Measurements from ENCODE around the gene CORIN.
A peak's percentile ranks its signal among the peaks of the same experiment; 100 is the strongest.

CORIN gene

GRCh38 chr4:47837908-47838294 lies at the start of gene CORIN:
TSS of gene CORIN (minus strand) at chr4:47838067. CDS start at chr4:47837949, 118 bp downstream.
- DNase-seq, result no peak

GRCh38 chr4:47882228-47882627 lies 44.4 kb upstream of the CORIN start:
- no peak for DNase-seq

DNA sequence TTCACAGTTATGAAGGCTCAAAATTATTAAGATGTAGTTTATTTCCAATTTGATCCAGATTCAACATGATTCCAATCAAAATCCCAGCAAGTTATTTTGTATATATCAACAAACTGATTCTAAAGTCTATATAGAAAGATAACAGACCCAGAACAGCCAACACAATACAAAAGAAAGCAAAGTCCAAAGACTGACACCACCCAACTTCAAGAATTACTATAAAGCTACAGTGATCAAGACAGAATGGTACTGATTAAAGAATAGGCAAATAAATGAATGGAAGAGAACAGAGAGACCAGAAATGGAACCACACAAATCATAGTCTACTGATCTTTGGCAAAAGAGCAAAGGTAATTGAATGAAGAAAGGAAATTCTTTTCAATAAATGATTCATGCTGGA lies 41.6 kb upstream of the CORIN start:
- DNase-seq, result no peak

- DNase-seq, result no peak
These were observed 39.1 kb upstream of the CORIN start for GRCh38 chr4:47876784-47877546.

GRCh38 chr4:47876310-47876709 lies 38.4 kb upstream of the CORIN start:
- no peak for DNase-seq

GRCh38 chr4:47873877-47874541 lies 36.1 kb upstream of the CORIN start:
- DNase-seq, result no peak

DNA sequence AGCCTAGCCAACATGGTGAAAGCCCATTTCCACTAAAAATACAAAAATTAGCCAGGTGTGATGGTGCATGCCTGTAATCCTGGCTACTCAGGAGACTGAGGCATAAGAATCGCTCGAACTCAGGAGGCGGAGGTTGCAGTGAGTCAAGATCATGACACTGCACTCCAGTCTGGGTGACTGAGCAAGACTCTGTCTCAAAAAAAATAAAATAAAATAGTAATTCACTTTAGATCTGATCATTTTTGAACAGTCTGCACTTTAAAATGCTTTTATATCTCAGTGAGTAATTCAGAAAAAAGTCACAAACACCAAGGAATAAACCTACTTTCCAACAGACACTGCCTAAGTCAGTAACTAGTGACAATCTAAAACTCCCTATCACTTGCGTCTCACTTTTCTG lies 25.6 kb upstream of the CORIN start:
- DNase-seq, result no peak

- DNase-seq, result no peak
These were observed 24.4 kb upstream of the CORIN start for GRCh38 chr4:47862297-47862696.

DNA sequence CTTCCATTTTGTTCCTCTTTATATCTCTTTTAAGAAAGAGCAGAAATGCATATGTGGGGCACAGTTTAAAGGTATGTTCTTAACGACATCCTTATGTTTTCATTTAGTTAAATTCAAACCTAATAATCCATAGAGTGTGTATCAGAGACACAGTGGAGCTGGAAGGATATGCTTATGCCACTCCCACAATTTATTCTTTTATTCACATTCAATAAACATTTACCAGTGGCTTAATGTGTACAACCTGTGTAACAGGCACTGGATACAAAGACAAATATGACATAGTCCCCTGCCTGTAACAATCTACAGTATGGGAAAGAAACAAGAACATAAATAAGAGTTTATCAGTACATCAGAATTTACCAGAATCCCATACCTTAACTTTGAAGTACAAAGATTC lies 22.4 kb upstream of the CORIN start:
- DNase-seq, result no peak

DNA sequence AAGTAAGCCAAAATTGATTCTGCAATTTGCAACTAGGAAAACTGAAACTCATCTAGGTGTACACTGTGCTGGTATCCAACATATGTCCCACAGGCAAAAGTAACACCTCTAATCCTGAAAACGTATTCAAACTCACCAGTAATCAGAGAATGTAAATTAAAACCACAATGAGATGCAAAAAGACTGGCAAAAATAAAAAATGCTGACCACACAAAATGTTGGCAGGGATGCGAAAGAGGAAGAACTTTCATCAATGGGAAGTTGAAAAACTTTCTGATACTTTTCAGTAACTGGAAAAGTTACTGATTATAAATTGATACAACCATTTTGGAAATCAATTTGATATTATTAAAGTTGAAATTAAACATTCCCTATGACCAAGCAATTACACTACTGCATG lies 20.1 kb upstream of the CORIN start:
- DNase-seq, result no peak

- no peak for DNase-seq
These were observed 18.8 kb upstream of the CORIN start for GRCh38 chr4:47856713-47857112.

DNA sequence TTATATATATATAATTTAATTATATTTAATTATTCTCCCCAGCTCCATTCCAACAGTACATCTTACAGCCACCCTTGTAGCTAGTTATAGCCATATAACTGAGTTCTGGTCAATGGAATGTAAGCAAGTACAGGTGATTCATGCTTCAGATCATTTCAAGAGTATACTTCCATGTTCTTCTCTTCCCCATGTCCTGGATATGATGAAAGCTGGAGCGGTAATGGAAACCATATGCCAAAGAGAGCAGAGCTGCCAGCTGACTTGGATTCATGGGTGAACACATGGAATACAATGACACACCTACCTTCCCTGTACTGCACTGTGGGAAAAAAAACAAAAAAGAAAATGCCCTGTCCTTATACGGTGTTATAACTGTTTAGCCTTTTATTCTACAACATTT lies 17.5 kb upstream of the CORIN start:
- no peak for DNase-seq

GRCh38 chr4:47852136-47852535 lies 14.3 kb upstream of the CORIN start:
- DNase-seq, result no peak

- DNase-seq, result no peak
These were observed 11.6 kb upstream of the CORIN start for GRCh38 chr4:47849466-47849865.

- no peak for DNase-seq
These were observed 10.2 kb upstream of the CORIN start for GRCh38 chr4:47848041-47848440.

DNA sequence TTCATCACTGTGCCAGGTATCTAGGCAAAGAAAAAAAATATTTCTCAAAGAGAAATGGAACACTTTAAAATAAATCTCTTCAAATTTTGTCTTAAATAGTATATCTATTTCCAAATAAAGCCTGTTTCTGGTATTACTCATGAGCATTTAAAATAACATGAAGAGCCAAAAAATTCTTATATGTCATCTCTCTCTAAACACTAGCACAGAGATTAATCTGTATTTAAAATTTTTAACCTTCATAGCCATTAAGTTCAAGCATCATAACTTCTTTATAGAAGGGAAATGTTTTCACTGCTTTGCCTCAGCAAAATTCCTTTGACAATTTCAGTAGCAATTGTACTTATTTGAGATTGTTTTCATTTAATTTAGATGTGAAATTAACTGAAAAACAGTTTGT lies 5.1 kb upstream of the CORIN start:
- no peak for DNase-seq

GRCh38 chr4:47840291-47840690 lies 2.4 kb upstream of the CORIN start:
- no peak for DNase-seq

- no peak for DNase-seq
These were observed 1.4 kb upstream of the CORIN start for GRCh38 chr4:47839259-47839658.

DNA sequence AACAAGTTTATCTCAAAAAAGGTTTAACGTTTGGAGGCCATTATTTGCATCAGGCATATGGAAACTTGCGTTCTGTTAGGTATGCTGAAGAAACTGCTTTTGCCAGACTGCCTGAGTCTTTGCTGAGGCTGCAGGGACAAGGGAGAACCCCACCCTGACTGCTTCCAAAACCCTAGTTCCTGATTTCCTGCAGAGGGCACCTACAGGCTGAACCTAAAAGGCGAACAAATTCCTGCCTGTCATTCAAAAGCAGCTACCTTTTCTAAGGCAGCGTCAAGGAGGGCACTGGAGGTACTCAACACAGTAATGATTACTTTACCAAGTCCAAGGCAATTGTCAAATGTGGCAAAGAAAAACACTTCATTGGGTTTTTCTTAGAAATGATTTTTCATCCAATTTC lies 578 bp upstream of the CORIN start:
- DNase-seq, result no peak

DNA sequence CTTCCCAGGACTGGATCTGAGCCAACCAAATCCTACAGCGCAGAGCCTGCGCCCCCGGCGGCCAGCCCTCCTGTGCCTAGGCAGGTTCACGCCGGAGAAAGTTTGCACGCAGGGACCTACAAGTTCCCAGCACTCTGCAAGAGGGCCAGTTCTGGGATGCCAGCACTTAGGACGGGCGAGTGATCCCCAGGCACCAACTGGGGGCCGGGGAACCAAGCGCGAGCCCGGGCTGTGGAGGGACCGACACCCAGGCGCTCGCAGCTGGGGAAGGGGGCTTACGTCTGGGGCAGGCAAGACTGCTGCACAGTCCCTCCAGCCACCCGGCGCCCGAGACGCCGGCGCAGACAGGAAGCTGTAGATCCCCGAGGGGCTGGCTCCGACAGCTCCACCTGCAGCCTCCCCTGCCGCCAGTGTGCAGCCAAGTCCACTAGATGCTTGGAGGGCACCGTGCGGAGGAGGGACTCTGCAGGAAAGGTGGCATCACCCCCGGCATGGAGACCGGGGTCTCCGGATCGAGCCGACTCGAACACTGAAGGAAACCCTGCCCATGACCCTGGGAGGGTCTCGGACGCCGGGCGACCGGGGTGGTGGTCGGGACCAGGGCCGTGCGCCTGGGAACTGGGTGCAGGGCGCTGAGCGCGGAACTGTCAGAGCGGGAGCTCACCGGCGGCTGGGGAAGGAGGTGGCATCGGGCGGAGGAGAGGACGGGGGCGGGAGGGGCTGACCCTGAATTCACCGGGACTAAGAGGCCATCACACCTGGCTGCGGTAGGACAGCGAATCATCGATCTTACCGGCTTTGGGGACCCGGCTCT lies 566 bp downstream of the CORIN start:
- peak; percentile 9 for DNase-seq

DNA sequence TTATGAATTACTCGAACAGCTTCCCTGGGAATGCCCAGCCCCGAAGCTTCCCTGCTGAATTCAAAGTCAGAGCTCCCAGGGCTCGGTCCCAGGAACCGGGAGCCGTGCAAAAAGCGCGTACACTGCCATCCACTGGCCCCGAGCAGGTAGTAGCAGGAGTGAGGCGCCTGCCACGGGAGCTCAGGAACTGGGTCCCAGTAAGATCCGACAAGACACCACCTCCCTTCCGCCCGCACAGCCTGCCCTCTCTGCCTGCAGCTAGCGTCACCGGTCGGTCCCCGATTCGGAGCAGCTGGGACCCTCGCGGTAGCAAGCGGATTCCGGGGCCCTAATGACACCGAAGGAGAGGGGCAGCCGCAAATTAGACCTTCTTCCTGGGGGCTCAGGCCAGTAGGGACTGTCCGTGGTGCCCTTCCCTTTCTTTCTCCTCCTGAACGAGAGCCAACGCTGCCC lies 1.2 kb downstream of the CORIN start:
- DNase-seq, result no peak

GRCh38 chr4:47835494-47835893 lies 2.4 kb downstream of the CORIN start:
- DNase-seq, result no peak

GRCh38 chr4:47831026-47831679 lies 6.7 kb downstream of the CORIN start:
- no peak for DNase-seq
